Activated CD4-positive, alpha-beta memory T cell treated with anti-CD3 and anti-CD28 coated beads, Interleukin-2, amount 10 ng/mL, durations not matched to agents 7 days and 5 days (primary cell): ENCODE data around the gene CFAP107. TPM values are rescaled to one million over a fixed set of nuclear protein-coding genes. Genes with fewer than 3 reads are reported as not detected.
"Not testable (repeated sequence)": the region's sequence is repeated elsewhere in the genome, so short reads cannot be mapped to it uniquely, and the experiment has no call there.

Experiments used
- CTCF ChIA-PET: fragments of 350-600 bp; sonication (Branson Sonifier 250); formaldehyde crosslinking; loops from one replicate; lab custom pipeline; 2021; ENCODE audit warnings: antibody characterized with exemption, inconsistent platforms; lab: Charles Lee
- POLR2A ChIA-PET: fragments of 350-600 bp; sonication (Branson Sonifier 250); formaldehyde crosslinking; loops from one replicate; lab custom pipeline; 2021; ENCODE audit warnings: antibody characterized with exemption; lab: Charles Lee
- DNase-seq: peaks from one replicate; pipeline ENCODE4 v3.0.0-alpha.2; 2020
- H3K27ac Mint-ChIP-seq: one replicate; pipeline ENCODE4 v1.8.0; 2021; ENCODE audit warnings: mild to moderate bottlenecking, mixed read lengths
- H3K27me3 Mint-ChIP-seq: one replicate; pipeline ENCODE4 v1.8.0; 2021; ENCODE audit warnings: mixed read lengths
- H3K36me3 Mint-ChIP-seq: one replicate; pipeline ENCODE4 v1.8.0; 2021; ENCODE audit warnings: low read depth, mixed read lengths
- H3K4me1 Mint-ChIP-seq: one replicate; pipeline ENCODE4 v1.8.0; 2021; ENCODE audit warnings: mixed read lengths
- H3K4me3 Mint-ChIP-seq: one replicate; pipeline ENCODE4 v1.8.0; 2021; ENCODE audit warnings: mild to moderate bottlenecking, mixed read lengths
- H3K9me3 Mint-ChIP-seq: one replicate; pipeline ENCODE4 v1.8.0; 2021; ENCODE audit warnings: mixed read lengths
- total RNA-seq, 2 experiments: library from RNA; stranded (reverse); gene quantifications; one replicate each; pipeline ENCODE4 v1.2.3, GENCODE V29; 2021

CFAP107 gene
- total RNA-seq, 2 experiments from 2014 or later, result not detected

DNA sequence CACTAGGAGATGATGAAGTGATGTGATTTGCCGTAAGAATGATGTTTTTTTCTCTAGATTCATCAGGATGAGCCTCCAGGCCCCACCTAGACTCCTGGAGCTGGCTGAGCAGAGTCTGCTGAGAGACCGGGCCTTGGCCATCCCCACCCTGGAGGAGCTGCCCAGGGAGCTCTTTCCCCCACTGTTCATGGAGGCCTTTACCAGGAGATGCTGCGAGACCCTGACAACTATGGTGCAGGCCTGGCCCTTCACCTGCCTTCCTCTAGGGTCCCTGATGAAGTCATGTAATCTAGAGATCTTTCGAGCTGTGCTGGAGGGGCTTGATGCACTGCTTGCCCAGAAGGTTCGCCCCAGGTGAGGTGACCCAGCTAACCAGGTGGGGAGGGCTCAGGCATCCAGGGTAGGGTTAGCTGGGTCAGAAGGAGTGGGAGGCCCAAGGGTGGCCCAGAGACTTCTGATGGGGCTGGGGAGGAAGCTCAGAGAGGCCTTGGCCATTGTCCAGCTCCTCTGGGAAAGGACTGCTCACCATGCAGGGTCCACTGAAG, 28.9 kb downstream of the CFAP107 start:
- no peaks in the 10 kb centered on the region for H3K9me3 Mint-ChIP-seq
- no peak for DNase-seq
- POLR2A ChIA-PET, result no interaction called here
- no peak overlapping the region for H3K4me3 Mint-ChIP-seq
- H3K27me3 Mint-ChIP-seq, result peaks cover 8% of the 10 kb centered on the region
- no peak overlapping the region for H3K27ac Mint-ChIP-seq
- CTCF ChIA-PET, result no interaction called here
- no peaks in the 10 kb centered on the region for H3K36me3 Mint-ChIP-seq
- no peaks in the 10 kb centered on the region for H3K4me1 Mint-ChIP-seq

DNA sequence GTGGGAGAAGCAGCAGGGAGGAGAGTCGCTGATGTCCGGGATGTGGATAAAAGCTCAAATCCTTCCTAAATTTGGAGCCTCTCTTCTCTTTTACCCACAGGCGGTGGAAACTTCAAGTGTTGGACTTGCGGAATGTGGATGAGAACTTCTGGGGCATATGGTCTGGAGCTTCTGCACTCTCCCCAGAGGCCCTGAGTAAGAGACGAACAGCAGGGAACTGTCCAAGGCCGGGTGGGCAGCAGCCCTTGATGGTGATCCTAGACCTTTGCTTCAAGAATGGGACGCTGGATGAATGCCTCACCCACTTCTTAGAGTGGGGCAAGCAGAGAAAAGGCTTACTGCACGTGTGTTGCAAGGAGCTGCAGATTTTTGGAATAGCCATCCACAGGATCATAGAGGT, 29.4 kb downstream of the CFAP107 start:
- Mint-ChIP-seq H3K4me3 (no peak overlapping the region), H3K9me3 (no peaks in the 10 kb centered on the region), H3K27ac (no peak overlapping the region), H3K4me1 (no peaks in the 10 kb centered on the region), H3K36me3 (no peaks in the 10 kb centered on the region), H3K27me3 (peaks cover 5% of the 10 kb centered on the region)
- no peak for DNase-seq
- CTCF ChIA-PET, result no interaction called here
- POLR2A ChIA-PET, result no interaction called here

DNA sequence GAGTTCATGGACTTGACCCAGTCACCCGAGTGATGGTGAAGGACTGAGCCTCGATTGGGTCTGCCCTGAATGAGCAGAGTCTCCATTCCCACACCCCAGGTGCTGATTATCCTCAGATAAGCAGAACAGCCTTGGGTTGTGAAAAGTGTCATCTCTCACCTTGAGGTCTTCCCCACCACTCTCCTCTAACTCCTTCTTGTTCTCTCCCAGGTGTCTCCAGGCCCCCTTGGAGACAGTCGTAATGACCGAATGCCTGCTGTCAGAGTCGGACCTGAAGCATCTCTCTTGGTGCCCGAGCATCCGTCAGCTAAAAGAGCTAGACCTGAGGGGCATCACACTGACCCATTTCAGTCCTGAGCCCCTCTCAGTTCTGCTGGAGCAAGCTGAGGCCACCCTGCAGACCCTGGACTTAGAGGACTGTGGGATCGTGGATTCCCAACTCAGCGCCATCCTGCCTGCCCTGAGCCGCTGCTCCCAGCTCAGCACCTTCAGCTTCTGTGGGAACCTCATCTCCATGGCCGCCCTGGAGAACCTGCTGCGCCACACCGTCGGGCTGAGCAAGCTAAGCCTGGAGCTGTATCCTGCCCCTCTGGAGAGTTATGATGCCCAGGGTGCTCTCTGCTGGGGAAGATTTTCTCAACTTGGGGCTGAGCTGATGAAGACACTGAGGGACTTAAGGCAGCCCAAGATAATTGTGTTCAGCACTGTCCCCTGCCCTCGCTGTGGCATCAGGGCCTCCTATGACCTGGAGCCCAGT, 31.0 kb downstream of the CFAP107 start:
- ChIA-PET CTCF (no interaction called here), POLR2A (no interaction called here)
- DNase-seq, result no peak
- Mint-ChIP-seq H3K4me1 (no peaks in the 10 kb centered on the region), H3K4me3 (no peak overlapping the region), H3K27ac (no peak overlapping the region), H3K27me3 (peaks cover 3% of the 10 kb centered on the region), H3K36me3 (no peaks in the 10 kb centered on the region), H3K9me3 (no peaks in the 10 kb centered on the region)

DNA sequence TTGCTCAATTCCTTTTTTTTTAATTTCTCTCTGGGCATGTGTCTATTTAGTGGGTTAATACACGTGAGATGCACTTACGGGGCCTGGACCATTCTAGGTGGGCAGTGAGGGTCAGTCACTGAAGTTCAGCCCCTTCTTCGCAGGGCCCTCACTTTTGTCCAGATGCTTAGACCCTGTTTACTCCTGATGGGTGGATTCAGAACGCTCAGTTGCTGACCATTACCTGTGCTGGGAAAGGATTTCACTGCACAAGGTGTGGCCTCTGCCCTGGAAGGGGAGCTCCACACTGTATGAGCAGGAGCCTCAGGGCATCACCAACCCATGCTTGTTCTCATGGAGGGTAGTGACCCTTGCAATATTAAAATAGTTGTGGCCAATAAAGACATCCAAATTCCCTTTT, 32.1 kb downstream of the CFAP107 start:
- Mint-ChIP-seq H3K4me1 (no peaks in the 10 kb centered on the region), H3K27me3 (peaks cover 3% of the 10 kb centered on the region), H3K27ac (no peak overlapping the region), H3K9me3 (no peaks in the 10 kb centered on the region), H3K36me3 (no peaks in the 10 kb centered on the region), H3K4me3 (no peak overlapping the region)
- CTCF ChIA-PET, result no interaction called here
- POLR2A ChIA-PET, result no interaction called here
- no peak for DNase-seq

DNA sequence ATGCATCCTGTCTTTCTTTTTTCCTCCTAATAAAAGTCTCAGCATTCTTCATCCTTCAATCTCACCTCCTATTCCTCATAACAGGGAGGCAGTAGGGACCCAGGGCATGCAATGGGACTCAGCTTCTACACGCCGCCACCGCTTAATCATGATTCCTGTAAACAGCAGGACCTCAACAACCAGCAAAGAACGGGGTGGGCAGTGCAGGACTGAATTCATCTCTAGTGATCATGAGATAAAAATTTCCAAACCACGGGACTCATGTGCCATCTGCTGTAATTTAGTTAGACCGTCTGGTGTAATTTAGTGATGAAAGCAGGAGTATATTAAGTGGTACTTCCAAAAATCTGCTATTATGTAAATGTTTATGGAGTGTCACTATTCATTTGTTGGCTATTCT, 32.9 kb downstream of the CFAP107 start:
- DNase-seq, result no peak
- peaks cover 2% of the 10 kb centered on the region for H3K9me3 Mint-ChIP-seq
- peaks cover 3% of the 10 kb centered on the region for H3K27me3 Mint-ChIP-seq
- H3K4me1 Mint-ChIP-seq, result no peaks in the 10 kb centered on the region
- POLR2A ChIA-PET, result no interaction called here
- CTCF ChIA-PET, result no interaction called here
- no peak overlapping the region for H3K27ac Mint-ChIP-seq
- H3K36me3 Mint-ChIP-seq, result no peaks in the 10 kb centered on the region
- H3K4me3 Mint-ChIP-seq, result no peak overlapping the region

DNA sequence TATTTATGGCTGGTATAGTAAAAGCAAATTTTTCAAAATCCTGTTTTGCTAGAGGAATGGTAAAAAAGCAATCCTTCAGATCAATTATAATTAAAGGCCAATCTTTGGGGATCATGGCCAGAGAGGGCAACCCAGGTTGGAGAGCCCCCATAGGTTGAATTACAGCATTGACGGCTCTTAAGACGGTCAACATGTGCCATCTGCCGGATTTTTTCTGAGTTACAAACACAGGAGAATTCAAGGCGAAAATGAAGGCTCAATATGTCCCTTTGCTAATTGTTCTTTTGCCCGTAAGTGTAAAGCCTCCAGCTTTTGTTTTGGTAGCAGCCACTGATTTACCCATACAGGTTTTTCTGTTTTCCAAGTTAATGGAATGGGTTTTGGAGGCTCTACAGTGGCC, 35.5 kb downstream of the CFAP107 start:
- H3K4me1 Mint-ChIP-seq, H3K36me3 Mint-ChIP-seq, H3K4me3 Mint-ChIP-seq, H3K27me3 Mint-ChIP-seq, CTCF ChIA-PET, DNase-seq, H3K27ac Mint-ChIP-seq, POLR2A ChIA-PET: not testable (repeated sequence)
- H3K9me3 Mint-ChIP-seq, result peaks cover 14% of the 10 kb centered on the region

DNA sequence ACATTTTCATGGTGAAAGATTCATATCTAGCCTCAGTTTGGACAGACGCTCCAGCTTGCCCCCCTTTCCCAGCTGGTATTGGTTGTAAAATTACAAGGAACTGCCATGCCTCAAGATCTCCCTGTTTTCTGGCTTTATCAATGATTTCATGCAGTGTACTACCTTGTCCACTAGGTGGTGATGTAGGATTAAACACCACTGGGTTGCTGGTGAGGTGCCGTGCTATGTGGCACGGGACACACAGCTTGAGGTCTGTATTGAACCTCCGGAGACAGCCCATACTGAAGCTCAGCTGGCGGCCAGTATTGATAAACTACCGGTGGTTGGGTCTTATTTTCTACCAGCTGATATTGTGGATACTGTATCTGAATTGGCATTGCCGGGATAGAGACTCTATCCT, 37.8 kb downstream of the CFAP107 start:
- POLR2A ChIA-PET, CTCF ChIA-PET, DNase-seq: not testable (repeated sequence)

DNA sequence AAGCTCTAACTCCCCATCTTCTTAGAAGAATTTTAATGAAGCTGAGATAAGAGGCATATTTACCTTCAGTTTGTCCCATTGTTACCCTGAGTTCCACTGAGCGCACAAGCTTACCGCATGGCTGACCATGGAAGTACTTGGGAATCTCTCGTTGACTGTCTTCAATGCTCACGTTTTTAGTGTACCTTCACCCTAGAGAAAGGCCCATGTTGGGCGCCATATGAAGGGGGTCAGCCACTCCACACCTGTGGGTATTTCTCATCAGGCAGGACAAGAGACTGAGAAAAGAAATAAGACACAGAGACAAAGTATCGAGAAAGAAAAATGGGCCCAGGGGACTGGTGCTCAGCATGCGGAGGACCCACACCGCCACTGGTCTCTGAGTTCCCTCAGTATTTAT, 38.7 kb downstream of the CFAP107 start:
- H3K4me1 Mint-ChIP-seq, H3K27ac Mint-ChIP-seq, H3K27me3 Mint-ChIP-seq, DNase-seq, POLR2A ChIA-PET, H3K4me3 Mint-ChIP-seq, H3K36me3 Mint-ChIP-seq, CTCF ChIA-PET: not testable (repeated sequence)
- H3K9me3 Mint-ChIP-seq, result peaks cover 14% of the 10 kb centered on the region

More for the DNA sequence above, 37.8 kb downstream of the CFAP107 start:
- peaks cover 14% of the 10 kb centered on the region for H3K9me3 Mint-ChIP-seq
- not testable (repeated sequence) for H3K36me3 Mint-ChIP-seq, H3K4me3 Mint-ChIP-seq, H3K27me3 Mint-ChIP-seq, H3K4me1 Mint-ChIP-seq, H3K27ac Mint-ChIP-seq

DNA sequence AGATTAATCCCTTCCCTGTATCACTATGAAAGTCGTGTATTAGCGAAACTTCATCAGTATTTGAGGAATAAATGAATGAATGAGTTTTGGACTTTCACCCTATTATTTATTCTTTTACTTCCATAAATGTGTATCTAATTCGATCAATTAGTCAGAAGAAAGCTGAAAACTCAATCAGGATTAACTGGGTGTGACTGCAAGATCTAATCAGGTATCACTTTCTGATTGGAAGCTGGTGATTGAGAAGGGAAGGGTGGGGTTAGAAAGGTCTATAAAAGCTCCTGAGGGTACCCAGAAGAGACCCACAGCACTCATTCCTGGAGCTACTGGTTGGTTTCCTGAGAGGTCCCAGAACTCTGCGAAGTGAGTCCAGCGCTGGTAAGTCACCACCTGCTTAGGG, 45.1 kb downstream of the CFAP107 start, which contains the start of gene PRAMEF1:
Gene PRAMEF1, plus strand, starts transcription at position 301 of the 400 bp plus-strand sequence. CDS start 1,831 bp downstream, outside the sequence.
- H3K4me1 Mint-ChIP-seq, H3K4me3 Mint-ChIP-seq, DNase-seq, H3K36me3 Mint-ChIP-seq, H3K27me3 Mint-ChIP-seq, H3K9me3 Mint-ChIP-seq, CTCF ChIA-PET, H3K27ac Mint-ChIP-seq, POLR2A ChIA-PET: not testable (repeated sequence)

DNA sequence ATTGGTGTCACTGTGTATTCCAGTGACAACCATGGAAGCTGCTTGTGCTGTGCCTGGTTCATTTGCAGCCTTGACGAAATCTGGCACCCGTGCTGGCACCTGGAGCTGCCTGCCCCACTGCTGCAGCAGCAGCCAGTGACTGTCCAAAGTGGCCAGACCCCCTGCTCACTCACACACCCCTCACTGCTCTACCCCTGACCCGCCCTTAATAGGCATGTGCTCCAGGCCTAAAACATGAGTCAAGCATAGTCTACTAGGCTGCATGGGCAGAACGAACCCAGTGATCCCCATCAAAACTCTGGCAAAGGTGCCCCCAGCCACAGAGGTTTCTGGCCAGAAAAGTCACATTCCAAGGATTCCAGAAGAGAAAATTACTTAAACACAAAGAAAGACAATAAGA, 52.9 kb downstream of the CFAP107 start:
- no peaks in the 10 kb centered on the region for H3K36me3 Mint-ChIP-seq
- H3K4me3 Mint-ChIP-seq, result no peak overlapping the region
- CTCF ChIA-PET, result no interaction called here
- POLR2A ChIA-PET, result no interaction called here
- DNase-seq, result no peak
- no peak overlapping the region for H3K27ac Mint-ChIP-seq
- peaks cover 8% of the 10 kb centered on the region for H3K27me3 Mint-ChIP-seq
- no peaks in the 10 kb centered on the region for H3K4me1 Mint-ChIP-seq
- no peaks in the 10 kb centered on the region for H3K9me3 Mint-ChIP-seq

DNA sequence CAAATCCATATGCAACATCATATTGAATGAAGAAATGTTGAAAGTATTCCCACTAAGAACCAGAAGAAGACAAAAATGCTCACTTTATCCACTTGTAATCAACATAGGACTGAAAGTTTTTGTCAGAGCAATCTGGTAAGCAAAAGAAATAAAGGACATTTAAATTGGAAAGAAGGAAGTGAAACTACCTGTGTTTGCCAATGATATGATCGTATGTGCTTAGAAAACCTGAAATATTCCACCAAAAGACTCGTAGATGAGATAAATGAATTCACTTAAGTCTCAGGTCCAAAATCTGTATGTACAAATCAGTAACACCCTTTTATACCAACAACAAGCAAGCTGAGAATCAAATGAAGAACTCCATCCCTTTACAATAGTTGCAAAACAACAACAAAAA, 53.7 kb downstream of the CFAP107 start:
- no peak overlapping the region for H3K27ac Mint-ChIP-seq
- H3K4me1 Mint-ChIP-seq, result no peaks in the 10 kb centered on the region
- H3K27me3 Mint-ChIP-seq, result peaks cover 12% of the 10 kb centered on the region
- no peak overlapping the region for H3K4me3 Mint-ChIP-seq
- ChIA-PET POLR2A (no interaction called here), CTCF (no interaction called here)
- DNase-seq, result no peak
- H3K36me3 Mint-ChIP-seq, result no peaks in the 10 kb centered on the region
- H3K9me3 Mint-ChIP-seq, result peaks cover 1% of the 10 kb centered on the region

DNA sequence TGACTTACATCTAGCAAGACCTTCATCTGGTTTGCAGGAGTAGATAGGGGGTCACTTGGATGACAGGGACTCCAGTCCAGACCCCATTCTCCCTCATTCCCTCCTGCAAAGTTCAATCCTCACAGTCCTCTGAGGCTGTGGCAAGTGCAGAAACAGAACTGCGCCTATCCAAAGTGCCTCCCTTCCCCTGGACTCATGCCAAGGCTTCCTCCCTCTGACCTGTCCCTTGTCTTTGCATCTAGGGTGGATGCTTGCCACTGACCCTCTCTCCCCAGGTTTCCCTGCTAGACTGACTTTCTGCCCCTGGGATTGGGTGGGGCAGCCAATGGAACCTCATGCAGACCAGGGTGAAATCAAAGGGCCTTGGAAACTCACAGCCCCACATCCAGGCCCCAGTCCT, 63.9 kb downstream of the CFAP107 start:
- Mint-ChIP-seq H3K36me3 (no peaks in the 10 kb centered on the region), H3K9me3 (peaks cover 3% of the 10 kb centered on the region), H3K4me3 (no peak overlapping the region), H3K27ac (no peak overlapping the region), H3K27me3 (peaks cover 5% of the 10 kb centered on the region), H3K4me1 (no peaks in the 10 kb centered on the region)
- no peak for DNase-seq
- POLR2A ChIA-PET, result no interaction called here
- CTCF ChIA-PET, result no interaction called here

DNA sequence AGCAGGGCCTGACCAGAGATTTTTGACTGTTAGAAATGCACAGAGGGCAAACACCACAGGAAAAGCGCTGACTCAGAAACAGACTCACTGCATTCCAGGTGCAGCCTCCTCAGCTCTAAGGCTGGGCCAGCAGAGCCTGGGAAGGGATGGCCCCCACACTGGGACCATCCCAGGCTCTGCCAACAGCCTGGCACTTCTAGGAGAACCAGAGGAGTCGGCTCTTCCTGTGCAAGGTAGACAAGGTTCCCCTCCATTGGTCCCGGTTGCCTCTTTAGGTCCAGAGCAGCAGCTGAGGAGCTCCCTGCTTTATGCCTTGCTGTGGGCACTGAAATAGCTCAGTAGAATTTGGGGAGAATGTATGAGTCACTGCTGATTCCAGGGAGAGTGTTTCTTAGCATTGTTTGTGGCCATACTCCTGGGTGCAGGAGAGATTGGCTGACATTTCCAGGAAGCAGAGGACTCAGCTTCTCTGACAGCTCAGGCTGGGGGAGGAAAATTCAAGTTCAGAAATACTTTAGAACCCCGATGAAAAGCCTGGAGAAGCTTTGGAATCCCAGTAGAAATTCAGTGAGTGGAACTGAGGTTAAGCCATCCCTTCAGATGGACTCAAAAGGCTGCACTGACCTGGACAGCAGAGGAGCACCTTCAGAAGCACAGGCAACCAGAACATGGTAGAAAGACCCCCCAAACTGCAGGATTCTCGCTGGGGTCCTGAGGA, 64.8 kb downstream of the CFAP107 start:
- no peaks in the 10 kb centered on the region for H3K4me1 Mint-ChIP-seq
- H3K27ac Mint-ChIP-seq, result no peak overlapping the region
- CTCF ChIA-PET, result no interaction called here
- POLR2A ChIA-PET, result no interaction called here
- no peaks in the 10 kb centered on the region for H3K9me3 Mint-ChIP-seq
- H3K4me3 Mint-ChIP-seq, result no peak overlapping the region
- no peaks in the 10 kb centered on the region for H3K36me3 Mint-ChIP-seq
- H3K27me3 Mint-ChIP-seq, result peaks cover 2% of the 10 kb centered on the region
- DNase-seq, result no peak
